ENCODE results near the gene MAFG. TPM values are rescaled to one million over a fixed set of nuclear protein-coding genes. Genes with fewer than 3 reads are reported as not detected.

Gene MAFG
- total and polyA plus RNA-seq, 2 of the 13 experiments (the other 11 are each of a cell fraction or from before 2014, with no cell fraction given) = 14.5 to 20.0 TPM

- TF ChIP-seq, protein P1, sequence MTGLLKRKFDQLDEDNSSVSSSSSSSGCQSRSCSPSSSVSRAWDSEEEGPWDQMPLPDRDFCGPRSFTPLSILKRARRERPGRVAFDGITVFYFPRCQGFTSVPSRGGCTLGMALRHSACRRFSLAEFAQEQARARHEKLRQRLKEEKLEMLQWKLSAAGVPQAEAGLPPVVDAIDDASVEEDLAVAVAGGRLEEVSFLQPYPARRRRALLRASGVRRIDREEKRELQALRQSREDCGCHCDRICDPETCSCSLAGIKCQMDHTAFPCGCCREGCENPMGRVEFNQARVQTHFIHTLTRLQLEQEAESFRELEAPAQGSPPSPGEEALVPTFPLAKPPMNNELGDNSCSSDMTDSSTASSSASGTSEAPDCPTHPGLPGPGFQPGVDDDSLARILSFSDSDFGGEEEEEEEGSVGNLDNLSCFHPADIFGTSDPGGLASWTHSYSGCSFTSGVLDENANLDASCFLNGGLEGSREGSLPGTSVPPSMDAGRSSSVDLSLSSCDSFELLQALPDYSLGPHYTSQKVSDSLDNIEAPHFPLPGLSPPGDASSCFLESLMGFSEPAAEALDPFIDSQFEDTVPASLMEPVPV (CRISPR knock-in tag; IDR thresholded peaks at IDR 0.05) = 0 out of 2 replicates have a peak, but pooled peaks have one; percentile 67
- TF ChIP-seq TEAD3 (CRISPR knock-in tag; optimal IDR thresholded peaks at IDR 0.05; ENCODE audit: borderline replicate concordance) = no peak
- no peak for TF ChIP-seq BRD4 (CRISPR knock-in tag; IDR thresholded peaks at IDR 0.05)
- TF ChIP-seq AFF4 (CRISPR knock-in tag; IDR thresholded peaks at IDR 0.05) = no peak
- no peak for TF ChIP-seq ZNF256 (CRISPR knock-in tag; conservative IDR thresholded peaks at IDR 0.05)
- TF ChIP-seq NR1H2 (CRISPR knock-in tag; IDR thresholded peaks at IDR 0.05; ENCODE audit: borderline replicate concordance, low read depth) = 0 out of 2 replicates have a peak, but pooled peaks have one; percentile 1
- TF ChIP-seq RBM22 (optimal IDR thresholded peaks at IDR 0.05; ENCODE audit: low read length) = peak; percentile 92
- TF ChIP-seq ZNF235 (CRISPR knock-in tag; IDR thresholded peaks at IDR 0.05; ENCODE audit: borderline replicate concordance) = 0 out of 2 replicates have a peak, but pooled peaks have one; percentile 8
- no peak for TF ChIP-seq ZNF792 (CRISPR knock-in tag; IDR thresholded peaks at IDR 0.05)
- 0 out of 2 replicates have a peak, but pooled peaks have one; percentile 16 for TF ChIP-seq ZNF451 (CRISPR knock-in tag; IDR thresholded peaks at IDR 0.05)
- peak; percentile 15; the same call in 1 of the 2 replicates for TF ChIP-seq POLR2AphosphoS5 (IDR thresholded peaks at IDR 0.05; ENCODE audit: low read depth, low read length)
- peak; percentile 13; the same call in 1 of the 2 replicates for TF ChIP-seq RBFOX2 (IDR thresholded peaks at IDR 0.05; ENCODE audit: low read depth, low read length)
- TF ChIP-seq SSRP1 (CRISPR knock-in tag; IDR thresholded peaks at IDR 0.05) = no peak
- TF ChIP-seq STAT5B (CRISPR knock-in tag; IDR thresholded peaks at IDR 0.05) = 0 out of 2 replicates have a peak, but pooled peaks have one; percentile 43
- TF ChIP-seq SNAPC2 (CRISPR knock-in tag; IDR thresholded peaks at IDR 0.05) = peak; percentile 73; the same call in 1 of the 2 replicates
- peak; percentile 56 for TF ChIP-seq ZBTB33 (CRISPR knock-in tag; IDR thresholded peaks at IDR 0.05)
- TF ChIP-seq ZSCAN21 (CRISPR knock-in tag; IDR thresholded peaks at IDR 0.05; ENCODE audit: borderline replicate concordance) = no peak
- TF ChIP-seq TMF1 (CRISPR knock-in tag; IDR thresholded peaks at IDR 0.05; ENCODE audit: low read depth) = 0 out of 2 replicates have a peak, but pooled peaks have one; percentile 11
- TF ChIP-seq ZNF563 (CRISPR knock-in tag; IDR thresholded peaks at IDR 0.05) = no peak
- TF ChIP-seq ESRRA (CRISPR knock-in tag; IDR thresholded peaks at IDR 0.05; ENCODE audit: low read depth) = 0 out of 2 replicates have a peak, but pooled peaks have one; percentile 41
- TF ChIP-seq BCLAF1 (IDR thresholded peaks at IDR 0.05) = no peak
- TF ChIP-seq SP5 (CRISPR knock-in tag; IDR thresholded peaks at IDR 0.05; ENCODE audit: borderline replicate concordance, low read depth) = no peak
Measured at GRCh38 chr17:81903415-81903831, 24.1 kb downstream of the MAFG start (continued).

Measured in HepG2 (cell line).